Retinal pigment epithelial cell (primary cell): Measurements from ENCODE around the gene ZNF783.
"Not testable (repeated sequence)": the region's sequence is repeated elsewhere in the genome, so short reads cannot be mapped to it uniquely, and the experiment has no call there.

Experiments used
- DNase-seq: peaks from one replicate; pipeline ENCODE4 v3.0.0-alpha.2; 2010; ENCODE audit warnings: low read depth
- H3K4me3 ChIP-seq: 2 replicates; pipeline ENCODE4 v1.5.1; 2011; ENCODE audit warnings: mild to moderate bottlenecking, low read length, control low read depth, moderate library complexity
- TF ChIP-seq, protein P1 (sequence below): conservative IDR thresholded peaks from 2 replicates; pipeline ENCODE4 v1.5.1; 2011; ENCODE audit warnings: low read depth, low read length, control low read depth, inconsistent platforms

The ZNF783 gene

GRCh38 chr7:149267733-149268132 is 5.7 kb downstream of the ZNF783 start:
- no peak overlapping the region for H3K4me3 ChIP-seq
- DNase-seq = no peak
- TF ChIP-seq, protein P1, sequence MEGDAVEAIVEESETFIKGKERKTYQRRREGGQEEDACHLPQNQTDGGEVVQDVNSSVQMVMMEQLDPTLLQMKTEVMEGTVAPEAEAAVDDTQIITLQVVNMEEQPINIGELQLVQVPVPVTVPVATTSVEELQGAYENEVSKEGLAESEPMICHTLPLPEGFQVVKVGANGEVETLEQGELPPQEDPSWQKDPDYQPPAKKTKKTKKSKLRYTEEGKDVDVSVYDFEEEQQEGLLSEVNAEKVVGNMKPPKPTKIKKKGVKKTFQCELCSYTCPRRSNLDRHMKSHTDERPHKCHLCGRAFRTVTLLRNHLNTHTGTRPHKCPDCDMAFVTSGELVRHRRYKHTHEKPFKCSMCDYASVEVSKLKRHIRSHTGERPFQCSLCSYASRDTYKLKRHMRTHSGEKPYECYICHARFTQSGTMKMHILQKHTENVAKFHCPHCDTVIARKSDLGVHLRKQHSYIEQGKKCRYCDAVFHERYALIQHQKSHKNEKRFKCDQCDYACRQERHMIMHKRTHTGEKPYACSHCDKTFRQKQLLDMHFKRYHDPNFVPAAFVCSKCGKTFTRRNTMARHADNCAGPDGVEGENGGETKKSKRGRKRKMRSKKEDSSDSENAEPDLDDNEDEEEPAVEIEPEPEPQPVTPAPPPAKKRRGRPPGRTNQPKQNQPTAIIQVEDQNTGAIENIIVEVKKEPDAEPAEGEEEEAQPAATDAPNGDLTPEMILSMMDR = no peak

DNA sequence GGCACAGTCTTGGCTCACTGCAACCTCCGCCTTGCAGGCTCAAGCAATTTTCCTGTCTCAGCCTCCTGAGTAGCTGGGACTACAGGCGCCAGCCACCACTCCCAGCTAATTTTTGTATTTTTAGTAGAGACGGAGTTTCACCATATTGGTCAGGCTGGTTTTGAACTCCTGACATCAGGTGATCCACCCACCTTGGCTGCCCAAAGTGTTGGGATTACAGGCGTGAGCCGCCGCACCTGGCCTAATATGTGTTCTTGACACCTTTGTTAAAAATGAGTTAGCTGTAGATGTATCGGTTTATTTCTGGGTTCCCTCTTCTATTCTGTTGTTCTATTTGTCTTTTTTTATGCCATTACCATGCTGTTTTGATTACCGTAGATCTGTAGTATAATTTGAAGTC is 12.4 kb downstream of the ZNF783 start:
- not testable (repeated sequence) for DNase-seq, H3K4me3 ChIP-seq

DNA sequence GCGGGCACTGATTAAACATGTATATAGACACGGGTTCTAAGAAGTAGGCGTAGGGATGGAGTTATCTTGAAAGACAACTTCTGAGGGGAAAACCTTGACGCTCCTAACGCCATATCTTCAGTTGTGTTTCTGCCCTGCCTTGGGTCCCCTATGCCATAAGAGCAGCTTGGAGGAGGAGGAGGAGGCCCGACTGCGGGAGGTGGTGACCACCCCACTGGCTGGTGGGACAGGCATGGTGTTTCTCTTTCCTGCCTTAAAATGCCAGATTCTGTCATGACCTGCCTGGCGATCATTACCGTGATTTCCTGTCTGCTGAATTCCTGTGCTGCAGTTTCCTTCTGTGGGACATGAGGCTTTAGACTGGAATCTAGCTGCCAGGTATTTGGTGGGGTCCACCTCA is 15.9 kb downstream of the ZNF783 start:
- DNase-seq = no peak
- TF ChIP-seq, protein P1 = no peak
- H3K4me3 ChIP-seq = no peak overlapping the region

DNA sequence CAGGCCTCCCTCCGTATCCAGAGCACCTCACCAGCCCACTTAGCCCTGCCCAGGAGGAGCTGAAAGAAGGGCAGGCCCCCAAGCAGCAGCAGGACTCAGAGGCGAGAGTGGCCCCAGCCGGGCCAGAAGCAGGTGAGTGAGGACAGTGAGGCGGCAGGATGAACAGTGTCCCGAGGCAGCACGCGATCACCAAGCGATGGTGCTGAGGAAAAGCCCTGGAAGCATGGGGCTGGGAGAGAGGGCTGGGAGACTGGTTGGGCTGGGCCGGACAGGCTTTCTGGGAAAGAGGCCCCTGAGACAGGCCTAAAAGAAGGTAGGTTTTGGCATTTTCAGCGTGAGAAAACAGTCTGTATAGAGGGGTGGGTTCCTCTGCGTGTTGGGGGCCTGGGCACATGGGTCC is 16.4 kb downstream of the ZNF783 start:
- no peak overlapping the region for H3K4me3 ChIP-seq
- TF ChIP-seq, protein P1 = no peak
- DNase-seq = no peak

- TF ChIP-seq, protein P1 = no peak
- DNase-seq = no peak
- no peak overlapping the region for H3K4me3 ChIP-seq
Measured at GRCh38 chr7:149279111-149279743, 17.2 kb downstream of the ZNF783 start.

- TF ChIP-seq, protein P1 = no peak
- no peak for DNase-seq
- no peak overlapping the region for H3K4me3 ChIP-seq
Measured at GRCh38 chr7:149280151-149280550, 18.2 kb downstream of the ZNF783 start.

DNA sequence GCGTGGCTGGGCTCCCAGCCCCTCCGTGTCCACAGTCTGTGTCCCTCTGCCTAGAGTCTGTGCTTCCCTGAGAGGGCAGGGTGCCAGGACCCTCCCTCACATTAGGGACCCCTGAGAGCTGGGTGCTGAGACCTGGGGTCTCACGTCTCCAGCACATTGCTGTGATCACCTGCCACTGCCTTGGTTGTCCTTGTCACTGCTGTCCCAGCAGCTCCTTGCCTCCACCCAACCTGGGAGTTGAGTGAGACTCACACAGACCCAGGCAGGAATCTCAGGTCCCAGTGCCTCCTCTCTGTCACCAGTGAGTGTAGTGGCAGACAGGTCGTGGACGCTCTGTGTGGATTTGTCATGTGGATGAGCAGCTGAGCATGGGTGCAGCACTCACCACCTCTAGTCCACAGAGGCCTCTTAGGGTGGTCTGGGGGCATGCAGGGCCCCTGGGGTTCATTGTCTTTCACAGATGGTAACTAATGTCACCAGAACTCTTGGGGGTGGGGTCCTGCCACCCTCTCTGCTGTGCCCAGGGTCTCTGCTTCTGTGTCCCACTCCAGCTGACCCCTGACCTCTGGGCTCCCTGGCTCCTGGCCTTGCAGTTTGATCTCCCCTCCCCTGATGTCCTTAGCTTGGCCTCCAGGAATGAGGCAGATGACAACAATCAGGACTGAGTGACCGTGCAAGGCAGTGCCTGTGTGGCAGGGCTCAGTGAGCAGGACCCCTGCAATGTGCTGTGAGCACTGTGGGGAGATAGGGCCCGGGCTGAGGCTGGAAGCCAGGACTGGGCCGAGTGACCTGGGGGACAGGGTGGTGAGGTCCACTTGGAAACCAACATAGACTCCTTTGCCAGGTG is 18.9 kb downstream of the ZNF783 start:
- TF ChIP-seq, protein P1 = no peak
- no peak for DNase-seq
- H3K4me3 ChIP-seq = no peak overlapping the region
